ENCODE measurements around the gene RAD23B. TPM values are rescaled to one million over a fixed set of nuclear protein-coding genes. Genes with fewer than 3 reads are reported as not detected.
A peak's percentile ranks its signal among the peaks of the same experiment; 100 is the strongest.

Gene RAD23B
- total RNA-seq, 1 donor from 2014 or later = 205 TPM

- H3K79me2 ChIP-seq (ENCODE audit: insufficient read depth, low read length) = peaks cover 21% of the 10 kb centered on the region
- peaks cover 4% of the 10 kb centered on the region for H3K4me1 ChIP-seq (ENCODE audit: insufficient read depth, low read length)
- FAIRE-seq = no peak
These were observed 50.3 kb downstream of the RAD23B start for GRCh38 chr9:107333363-107333762.

GRCh38 chr9:107334103-107334776 is 51.2 kb downstream of the RAD23B start:
- H3K9me3 ChIP-seq (ENCODE audit: insufficient read depth, low read depth, low read length) = no peaks in the 10 kb centered on the region
- Mint-ChIP-seq H3K9me3 (ENCODE audit: unreplicated experiment) (no peaks in the 10 kb centered on the region), H3K27ac (ENCODE audit: unreplicated experiment) (no peak overlapping the region), H3K27me3 (ENCODE audit: low read depth, unreplicated experiment) (no peaks in the 10 kb centered on the region), H3K4me3 (ENCODE audit: unreplicated experiment) (no peak overlapping the region), H3K36me3 (ENCODE audit: low read depth, unreplicated experiment) (peaks cover 41% of the 10 kb centered on the region), H3K4me1 (ENCODE audit: low read depth, unreplicated experiment) (peaks cover 2% of the 10 kb centered on the region)
- FAIRE-seq (no peak), DNase-seq (ENCODE audit: low read depth) (no peak)
- TF ChIP-seq EZH2 (IDR thresholded peaks at IDR 0.05; ENCODE audit: insufficient read depth, low read length) = no peak
- TF ChIP-seq, protein P1, sequence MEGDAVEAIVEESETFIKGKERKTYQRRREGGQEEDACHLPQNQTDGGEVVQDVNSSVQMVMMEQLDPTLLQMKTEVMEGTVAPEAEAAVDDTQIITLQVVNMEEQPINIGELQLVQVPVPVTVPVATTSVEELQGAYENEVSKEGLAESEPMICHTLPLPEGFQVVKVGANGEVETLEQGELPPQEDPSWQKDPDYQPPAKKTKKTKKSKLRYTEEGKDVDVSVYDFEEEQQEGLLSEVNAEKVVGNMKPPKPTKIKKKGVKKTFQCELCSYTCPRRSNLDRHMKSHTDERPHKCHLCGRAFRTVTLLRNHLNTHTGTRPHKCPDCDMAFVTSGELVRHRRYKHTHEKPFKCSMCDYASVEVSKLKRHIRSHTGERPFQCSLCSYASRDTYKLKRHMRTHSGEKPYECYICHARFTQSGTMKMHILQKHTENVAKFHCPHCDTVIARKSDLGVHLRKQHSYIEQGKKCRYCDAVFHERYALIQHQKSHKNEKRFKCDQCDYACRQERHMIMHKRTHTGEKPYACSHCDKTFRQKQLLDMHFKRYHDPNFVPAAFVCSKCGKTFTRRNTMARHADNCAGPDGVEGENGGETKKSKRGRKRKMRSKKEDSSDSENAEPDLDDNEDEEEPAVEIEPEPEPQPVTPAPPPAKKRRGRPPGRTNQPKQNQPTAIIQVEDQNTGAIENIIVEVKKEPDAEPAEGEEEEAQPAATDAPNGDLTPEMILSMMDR (IDR thresholded peaks at IDR 0.05; ENCODE audit: insufficient read depth, low read depth, low read length) = no peak
- peaks cover 51% of the 10 kb centered on the region for H3K36me3 ChIP-seq (ENCODE audit: insufficient read depth, low read length)
- no peaks in the 10 kb centered on the region for H3K27me3 ChIP-seq (ENCODE audit: insufficient read depth, low read length)
- no peak overlapping the region for H3K4me2 ChIP-seq (ENCODE audit: low read length)
- no peak overlapping the region for H2AFZ ChIP-seq (ENCODE audit: low read depth, low read length)
- H3K4me1 ChIP-seq (ENCODE audit: insufficient read depth, low read length) = peaks cover 4% of the 10 kb centered on the region
- H3K4me3 ChIP-seq (ENCODE audit: insufficient read depth, low read depth, low read length) = no peak overlapping the region
- H3K79me2 ChIP-seq (ENCODE audit: insufficient read depth, low read length) = peaks cover 12% of the 10 kb centered on the region
- H4K20me1 ChIP-seq (ENCODE audit: insufficient read depth, low read length) = peaks cover 71% of the 10 kb centered on the region
- no peak overlapping the region for H3K27ac ChIP-seq (ENCODE audit: low read depth, low read length)
- no peak overlapping the region for H3K9ac ChIP-seq (ENCODE audit: low read length)

More at GRCh38 chr9:107333363-107333762, 50.3 kb downstream of the RAD23B start:
- Mint-ChIP-seq H3K27ac (ENCODE audit: unreplicated experiment) (peak overlapping the region; percentile 47), H3K4me1 (ENCODE audit: low read depth, unreplicated experiment) (peaks cover 2% of the 10 kb centered on the region), H3K9me3 (ENCODE audit: unreplicated experiment) (no peaks in the 10 kb centered on the region), H3K4me3 (ENCODE audit: unreplicated experiment) (no peak overlapping the region), H3K27me3 (ENCODE audit: low read depth, unreplicated experiment) (no peaks in the 10 kb centered on the region), H3K36me3 (ENCODE audit: low read depth, unreplicated experiment) (peaks cover 39% of the 10 kb centered on the region)
- Histone ChIP-seq H2AFZ (ENCODE audit: low read depth, low read length) (no peak overlapping the region), H3K36me3 (ENCODE audit: insufficient read depth, low read length) (peaks cover 48% of the 10 kb centered on the region), H3K4me2 (ENCODE audit: low read length) (no peak overlapping the region), H3K9ac (ENCODE audit: low read length) (no peak overlapping the region), H3K4me3 (ENCODE audit: insufficient read depth, low read depth, low read length) (no peak overlapping the region), H3K27me3 (ENCODE audit: insufficient read depth, low read length) (no peaks in the 10 kb centered on the region), H3K27ac (ENCODE audit: low read depth, low read length) (no peak overlapping the region), H3K9me3 (ENCODE audit: insufficient read depth, low read depth, low read length) (no peaks in the 10 kb centered on the region), H4K20me1 (ENCODE audit: insufficient read depth, low read length) (peaks cover 74% of the 10 kb centered on the region)
- DNase-seq (ENCODE audit: low read depth) = no peak
- no peak for TF ChIP-seq EZH2 (IDR thresholded peaks at IDR 0.05; ENCODE audit: insufficient read depth, low read length)
- TF ChIP-seq, protein P1 (IDR thresholded peaks at IDR 0.05; ENCODE audit: insufficient read depth, low read depth, low read length) = no peak

DNA sequence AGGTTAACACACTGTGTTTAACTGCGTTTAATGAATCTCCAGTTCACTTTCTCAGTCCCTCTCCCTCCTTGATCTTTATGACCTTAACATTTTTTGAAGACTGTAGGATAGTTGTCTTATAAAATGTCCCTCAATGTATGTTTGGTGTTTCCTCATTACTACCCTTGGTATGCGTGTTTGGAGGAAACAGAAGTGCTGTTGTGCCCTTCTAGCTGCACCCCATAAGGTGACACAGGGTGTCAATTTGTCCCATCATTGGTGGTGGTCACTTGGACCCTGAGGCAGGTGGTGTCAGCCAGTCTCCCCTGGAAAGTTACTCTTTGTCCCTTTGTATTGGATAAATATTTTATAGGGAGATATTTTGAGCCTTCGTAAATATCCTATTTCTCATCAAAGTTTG is 52.3 kb downstream of the RAD23B start:
- Mint-ChIP-seq H3K4me1 (ENCODE audit: low read depth, unreplicated experiment) (peaks cover 2% of the 10 kb centered on the region), H3K9me3 (ENCODE audit: unreplicated experiment) (no peaks in the 10 kb centered on the region), H3K27me3 (ENCODE audit: low read depth, unreplicated experiment) (no peaks in the 10 kb centered on the region), H3K36me3 (ENCODE audit: low read depth, unreplicated experiment) (peaks cover 46% of the 10 kb centered on the region), H3K27ac (ENCODE audit: unreplicated experiment) (no peak overlapping the region), H3K4me3 (ENCODE audit: unreplicated experiment) (no peak overlapping the region)
- no peaks in the 10 kb centered on the region for H3K9me3 ChIP-seq (ENCODE audit: insufficient read depth, low read depth, low read length)
- H3K4me1 ChIP-seq (ENCODE audit: insufficient read depth, low read length) = peaks cover 4% of the 10 kb centered on the region
- H3K9ac ChIP-seq (ENCODE audit: low read length) = no peak overlapping the region
- H3K4me2 ChIP-seq (ENCODE audit: low read length) = no peak overlapping the region
- DNase-seq (ENCODE audit: low read depth) (no peak), FAIRE-seq (no peak)
- H3K79me2 ChIP-seq (ENCODE audit: insufficient read depth, low read length) = peaks cover 8% of the 10 kb centered on the region
- no peaks in the 10 kb centered on the region for H3K27me3 ChIP-seq (ENCODE audit: insufficient read depth, low read length)
- TF ChIP-seq EZH2 (IDR thresholded peaks at IDR 0.05; ENCODE audit: insufficient read depth, low read length) = no peak
- TF ChIP-seq, protein P1 (IDR thresholded peaks at IDR 0.05; ENCODE audit: insufficient read depth, low read depth, low read length) = no peak
- no peak overlapping the region for H2AFZ ChIP-seq (ENCODE audit: low read depth, low read length)
- peaks cover 66% of the 10 kb centered on the region for H4K20me1 ChIP-seq (ENCODE audit: insufficient read depth, low read length)
- peaks cover 43% of the 10 kb centered on the region for H3K36me3 ChIP-seq (ENCODE audit: insufficient read depth, low read length)
- no peak overlapping the region for H3K4me3 ChIP-seq (ENCODE audit: insufficient read depth, low read depth, low read length)
- H3K27ac ChIP-seq (ENCODE audit: low read depth, low read length) = no peak overlapping the region
